Measurements from ENCODE around the gene SPCS2. TPM values are rescaled to one million over a fixed set of nuclear protein-coding genes. Genes with fewer than 3 reads are reported as not detected.
A peak's percentile ranks its signal among the peaks of the same experiment; 100 is the strongest.

Gene SPCS2
- total RNA-seq, 1 donor from 2014 or later: 178 TPM

GRCh38 chr11:75000975-75001354, 51.9 kb downstream of the SPCS2 start:
- no peak for ATAC-seq

GRCh38 chr11:75001686-75002085, 52.6 kb downstream of the SPCS2 start:
- DNase-seq: no peak
- Histone ChIP-seq H3K27me3 (no peaks in the 10 kb centered on the region), H3K27ac (no peak overlapping the region), H3K36me3 (peaks cover 15% of the 10 kb centered on the region), H3K4me3 (no peak overlapping the region), H3K9me3 (no peaks in the 10 kb centered on the region), H3K4me1 (no peaks in the 10 kb centered on the region)
- ATAC-seq: no peak
- no peak for TF ChIP-seq CTCF (IDR thresholded peaks at IDR 0.05)
- intact Hi-C loops (cut with DNase I): no loop called here

More at GRCh38 chr11:75000975-75001354, 51.9 kb downstream of the SPCS2 start:
- intact Hi-C loops (cut with DNase I): no loop called here
- peaks cover 10% of the 10 kb centered on the region for H3K36me3 ChIP-seq
- H3K27ac ChIP-seq: no peak overlapping the region
- no peaks in the 10 kb centered on the region for H3K9me3 ChIP-seq
- no peaks in the 10 kb centered on the region for H3K27me3 ChIP-seq
- DNase-seq: no peak
- no peaks in the 10 kb centered on the region for H3K4me1 ChIP-seq
- H3K4me3 ChIP-seq: no peak overlapping the region
- TF ChIP-seq CTCF (IDR thresholded peaks at IDR 0.05): no peak

- no peaks in the 10 kb centered on the region for H3K9me3 ChIP-seq
- intact Hi-C loops (cut with DNase I): no loop called here
- peaks cover 20% of the 10 kb centered on the region for H3K36me3 ChIP-seq
- no peak overlapping the region for H3K4me3 ChIP-seq
- H3K27ac ChIP-seq: no peak overlapping the region
- H3K27me3 ChIP-seq: no peaks in the 10 kb centered on the region
- TF ChIP-seq CTCF (IDR thresholded peaks at IDR 0.05): no peak
- no peak for DNase-seq
- peak; percentile 41 for ATAC-seq
- no peaks in the 10 kb centered on the region for H3K4me1 ChIP-seq
Observed at GRCh38 chr11:75002516-75002915, 53.5 kb downstream of the SPCS2 start.

GRCh38 chr11:75004215-75004614, 55.1 kb downstream of the SPCS2 start:
- Histone ChIP-seq H3K4me1 (no peaks in the 10 kb centered on the region), H3K27me3 (no peaks in the 10 kb centered on the region), H3K9me3 (no peaks in the 10 kb centered on the region), H3K36me3 (peaks cover 29% of the 10 kb centered on the region), H3K27ac (no peak overlapping the region), H3K4me3 (no peak overlapping the region)
- TF ChIP-seq CTCF (IDR thresholded peaks at IDR 0.05): no peak
- ATAC-seq: no peak
- no peak for DNase-seq
- intact Hi-C loops (cut with DNase I): no loop called here

GRCh38 chr11:75011357-75011756, 62.3 kb downstream of the SPCS2 start:
- Histone ChIP-seq H3K4me1 (no peaks in the 10 kb centered on the region), H3K4me3 (no peak overlapping the region), H3K27me3 (no peaks in the 10 kb centered on the region), H3K9me3 (no peaks in the 10 kb centered on the region), H3K27ac (no peak overlapping the region), H3K36me3 (peaks cover 19% of the 10 kb centered on the region)
- ATAC-seq: no peak
- no peak for TF ChIP-seq CTCF (IDR thresholded peaks at IDR 0.05)
- intact Hi-C loops (cut with DNase I): no loop called here
- no peak for DNase-seq

- Histone ChIP-seq H3K27ac (no peak overlapping the region), H3K36me3 (peaks cover 13% of the 10 kb centered on the region), H3K4me1 (no peaks in the 10 kb centered on the region), H3K4me3 (no peak overlapping the region), H3K27me3 (no peaks in the 10 kb centered on the region), H3K9me3 (no peaks in the 10 kb centered on the region)
- intact Hi-C loops (cut with DNase I): no loop called here
- no peak for ATAC-seq
- DNase-seq: no peak
- no peak for TF ChIP-seq CTCF (IDR thresholded peaks at IDR 0.05)
Observed at GRCh38 chr11:75011872-75012271, 62.8 kb downstream of the SPCS2 start.
